LHCN-M2 (cell line): ENCODE data around the gene GARS1. TPM values are rescaled to one million over a fixed set of nuclear protein-coding genes. Genes with fewer than 3 reads are reported as not detected.
A peak's percentile ranks its signal among the peaks of the same experiment; 100 is the strongest.
"Not testable (repeated sequence)": the region's sequence is repeated elsewhere in the genome, so short reads cannot be mapped to it uniquely, and the experiment has no call there.

Experiments used
- DNase-seq: peaks from one replicate; pipeline ENCODE4 v3.0.0-alpha.2; 2012; ENCODE audit warnings: low read depth
- polyA plus RNA-seq: library from polyadenylated mRNA; unstranded; fragments of >200 nt; gene quantifications from one replicate; pipeline ENCODE4 v1.2.1, GENCODE V29; 2012; ENCODE audit warnings: missing spikeins
- total RNA-seq: library from RNA; depleted of rRNA; stranded (reverse); fragments of >200 nt; gene quantifications from 2 replicates; pipeline ENCODE4 v1.2.3, GENCODE V29; 2014; rRNA removed

The GARS1 gene
- 106 and 137 TPM in 2 replicates for total RNA-seq
- 187 TPM for polyA plus RNA-seq

GRCh38 chr7:30594540-30595435 lies at the start of gene GARS1:
GARS1 (plus strand) TSS chr7:30594878; CDS start chr7:30594922, 44 bp downstream.
- DNase-seq = peak; percentile 91

GRCh38 chr7:30545791-30546555 lies 48.7 kb upstream of the GARS1 start:
- DNase-seq = no peak

DNA sequence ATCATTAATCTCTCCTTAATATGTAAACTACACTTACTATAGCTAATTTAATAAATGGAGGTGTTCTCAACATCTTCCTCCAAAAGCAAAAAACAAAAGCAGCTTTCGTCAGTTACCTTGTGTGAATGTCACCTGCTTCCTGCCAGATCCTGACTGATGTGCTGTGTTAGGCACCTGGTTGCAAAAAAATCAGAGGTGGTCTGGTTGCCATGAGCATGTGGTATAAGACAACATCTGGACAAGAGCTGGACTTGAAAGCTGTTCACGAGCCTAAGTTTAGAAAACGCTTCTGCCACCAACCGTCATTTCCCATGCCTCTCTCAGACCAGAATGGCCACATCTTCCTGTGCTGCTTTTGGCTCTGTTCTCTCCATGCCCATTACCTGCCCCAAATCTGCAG lies 48.1 kb upstream of the GARS1 start:
- DNase-seq = no peak

DNA sequence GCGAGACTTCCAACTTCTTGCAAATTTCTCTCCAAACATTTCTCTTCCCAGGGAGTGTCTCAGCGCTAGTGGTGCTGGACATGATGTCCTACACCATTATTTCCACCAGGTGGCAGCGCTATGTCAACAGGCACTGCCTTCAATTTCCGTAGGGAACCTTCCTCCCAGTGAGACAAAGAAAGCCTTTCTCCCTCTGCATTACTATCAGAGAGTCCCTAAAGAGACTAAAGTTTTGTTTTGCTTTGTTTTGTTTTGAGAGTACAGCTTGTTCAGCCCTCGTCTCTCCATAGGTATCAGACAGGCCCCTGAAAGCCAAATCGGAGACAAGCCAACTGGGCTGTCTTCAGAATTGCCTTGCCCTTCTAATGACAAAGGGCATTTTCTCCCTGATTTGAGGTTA lies 45.8 kb upstream of the GARS1 start:
- DNase-seq = peak; percentile 73

GRCh38 chr7:30549931-30550493 lies 44.7 kb upstream of the GARS1 start:
- DNase-seq = peak; percentile 39

- DNase-seq = no peak
These were observed 42.3 kb upstream of the GARS1 start for GRCh38 chr7:30552330-30552729.

DNA sequence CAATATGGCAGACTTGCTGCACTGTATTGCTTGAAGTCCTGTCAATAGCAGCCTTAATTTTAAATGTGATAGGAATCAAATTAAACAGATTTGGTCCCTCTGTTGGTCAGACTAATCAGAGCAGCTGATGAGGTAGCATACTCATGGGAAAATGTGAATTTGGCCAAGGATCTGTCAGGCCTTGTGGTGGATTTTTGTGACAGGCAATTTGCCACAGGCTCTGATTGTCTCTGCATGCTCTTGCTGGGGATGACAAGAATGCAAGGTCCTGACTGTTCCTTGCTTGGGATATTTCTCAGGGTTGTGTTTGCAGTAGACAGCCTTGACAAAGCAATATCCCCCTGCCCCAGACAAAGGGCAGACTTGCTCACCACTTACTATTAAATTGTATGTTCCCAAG lies 41.5 kb upstream of the GARS1 start:
- no peak for DNase-seq

- no peak for DNase-seq
These were observed 41.1 kb upstream of the GARS1 start for GRCh38 chr7:30553546-30553945.

DNA sequence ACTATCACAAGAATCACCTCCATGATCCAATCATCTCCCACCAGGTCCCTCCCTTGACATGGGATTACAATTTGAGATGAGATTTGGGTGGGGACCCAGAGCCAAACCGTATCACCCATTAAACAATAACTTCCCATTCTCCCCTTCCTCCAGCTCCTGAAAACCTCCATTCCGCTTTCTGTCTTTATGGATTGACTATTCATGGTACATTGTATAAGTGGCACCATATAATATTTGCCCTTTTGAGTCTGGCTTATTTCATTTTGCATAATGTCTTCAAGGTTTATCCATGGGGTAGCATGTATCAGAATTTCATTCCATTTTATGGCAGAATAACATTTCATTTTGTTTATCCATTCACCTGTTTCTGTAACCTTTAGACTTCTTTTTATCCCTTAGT lies 39.2 kb upstream of the GARS1 start:
- no peak for DNase-seq

DNA sequence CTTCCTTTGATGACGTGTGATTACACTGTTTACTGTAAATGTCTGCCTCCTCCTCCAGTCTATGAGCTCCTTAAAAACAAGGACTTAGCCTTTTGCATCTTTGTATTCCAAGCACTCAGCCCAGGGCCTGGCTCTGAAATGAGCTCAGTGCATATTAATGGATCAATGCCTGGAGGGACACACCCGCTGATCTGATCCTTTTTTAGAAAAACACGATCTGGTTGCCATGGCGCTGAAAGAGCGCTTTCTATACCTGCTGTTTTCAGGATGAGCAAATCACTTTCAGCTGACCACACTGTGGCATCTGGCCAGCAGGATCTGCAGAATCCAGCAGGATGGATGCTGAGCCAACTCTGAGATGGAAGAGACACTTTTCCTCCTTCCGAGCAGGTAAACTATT lies 37.8 kb upstream of the GARS1 start:
- DNase-seq = no peak

GRCh38 chr7:30557245-30557644 lies 37.4 kb upstream of the GARS1 start:
- DNase-seq = no peak

DNA sequence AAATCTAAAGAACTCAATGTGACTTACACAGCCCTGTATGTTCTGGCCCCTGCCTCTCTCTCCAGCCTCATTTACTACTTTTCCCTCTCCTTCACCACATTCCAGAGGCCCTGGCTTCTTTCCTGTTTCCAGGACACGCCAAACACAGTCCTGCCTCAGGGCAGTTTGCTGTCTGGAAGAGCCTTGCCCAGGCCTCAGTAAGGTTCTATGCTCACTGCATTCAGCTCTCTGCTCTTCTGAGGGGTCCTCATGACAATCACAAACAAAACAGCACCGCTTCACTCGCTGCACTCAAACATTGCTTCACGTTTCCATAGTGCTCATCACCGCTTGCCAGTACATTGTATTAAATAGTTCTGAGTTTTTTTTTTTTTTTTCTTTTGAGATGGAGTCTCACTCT lies 35.1 kb upstream of the GARS1 start:
- DNase-seq = no peak

GRCh38 chr7:30561389-30561788 lies 33.3 kb upstream of the GARS1 start:
- DNase-seq = no peak

DNA sequence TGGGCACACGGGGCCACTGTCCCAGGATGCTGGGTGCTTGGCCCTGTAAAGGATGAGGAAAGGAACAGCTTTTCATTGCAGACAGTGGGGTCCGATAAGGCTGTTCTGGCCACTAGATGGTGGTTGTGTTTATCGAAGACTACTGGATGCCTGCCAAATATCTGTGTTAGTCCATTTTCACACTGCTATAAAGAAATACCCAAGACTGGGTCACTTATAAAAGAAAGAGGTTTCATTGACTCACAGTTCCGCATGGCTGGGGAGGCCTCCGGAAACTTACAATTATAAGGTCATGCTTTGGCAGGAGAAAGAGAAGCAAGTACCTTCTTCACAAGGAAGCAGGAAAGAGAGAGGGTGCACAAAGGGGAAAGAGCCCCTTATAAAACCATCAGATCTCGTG lies 32.2 kb upstream of the GARS1 start:
- DNase-seq = no peak

GRCh38 chr7:30562909-30563308 lies 31.8 kb upstream of the GARS1 start:
- DNase-seq = no peak

DNA sequence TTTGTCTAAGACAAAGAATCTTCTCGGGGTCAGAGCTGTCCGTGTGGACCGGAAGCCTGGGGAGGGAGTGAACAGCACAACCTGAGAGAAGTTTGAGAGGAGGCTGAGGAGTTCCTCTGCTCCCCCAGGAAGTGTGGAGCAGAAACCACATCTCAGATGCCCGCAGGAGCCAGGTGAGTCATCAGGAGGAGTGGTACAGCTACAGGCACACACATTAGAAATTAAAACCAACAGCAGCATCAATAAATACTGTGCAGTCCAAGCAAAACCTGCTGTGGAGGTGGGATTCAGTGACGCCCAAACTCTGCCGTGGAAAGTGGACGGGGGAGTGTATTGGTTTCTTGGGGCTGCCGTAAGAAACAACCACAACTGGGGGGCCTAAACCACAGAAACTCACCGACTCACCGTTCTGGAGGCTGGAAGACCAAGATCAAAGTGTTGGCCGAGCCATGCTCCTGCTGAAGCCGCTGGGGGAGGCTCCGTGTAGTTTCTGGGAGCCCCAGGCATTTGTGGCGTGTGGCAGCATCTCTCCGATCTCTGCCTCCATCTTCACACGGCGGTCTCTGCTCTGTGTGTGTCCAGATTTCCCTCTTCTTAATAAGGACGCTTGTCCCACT lies 31.2 kb upstream of the GARS1 start:
- peak; percentile 45 for DNase-seq

DNA sequence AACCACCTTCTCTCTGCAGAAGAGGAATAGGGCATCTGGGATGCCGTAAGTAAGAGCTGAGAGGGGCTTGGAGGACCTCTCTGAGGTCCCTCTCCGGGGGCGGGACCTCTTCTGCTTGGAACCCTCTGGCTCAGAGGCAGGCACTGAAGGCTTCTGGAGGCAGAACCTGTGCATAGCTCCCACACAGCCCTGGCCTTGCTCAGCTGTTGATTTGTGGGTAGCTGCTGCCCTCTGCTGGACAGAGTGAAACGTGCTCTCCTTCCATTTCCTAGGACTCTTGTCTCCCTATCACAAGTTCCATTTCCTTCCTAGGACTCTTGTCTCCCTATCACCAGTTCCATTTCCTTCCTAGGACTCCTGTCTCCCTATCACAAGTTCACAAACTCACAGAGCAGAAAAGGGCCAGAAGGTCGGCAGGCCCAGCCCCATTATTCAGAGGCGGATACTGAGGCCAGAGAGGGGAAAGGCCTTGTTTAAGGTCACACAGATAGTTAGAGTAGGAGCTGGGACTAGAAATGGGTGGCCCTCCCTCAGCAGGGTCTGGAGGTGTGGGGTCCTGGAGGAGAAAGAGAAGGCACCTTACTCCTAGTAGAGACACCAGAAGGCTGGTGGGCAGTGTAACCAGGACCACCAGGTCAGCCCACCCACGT lies 30.3 kb upstream of the GARS1 start:
- DNase-seq = peak; percentile 81

DNA sequence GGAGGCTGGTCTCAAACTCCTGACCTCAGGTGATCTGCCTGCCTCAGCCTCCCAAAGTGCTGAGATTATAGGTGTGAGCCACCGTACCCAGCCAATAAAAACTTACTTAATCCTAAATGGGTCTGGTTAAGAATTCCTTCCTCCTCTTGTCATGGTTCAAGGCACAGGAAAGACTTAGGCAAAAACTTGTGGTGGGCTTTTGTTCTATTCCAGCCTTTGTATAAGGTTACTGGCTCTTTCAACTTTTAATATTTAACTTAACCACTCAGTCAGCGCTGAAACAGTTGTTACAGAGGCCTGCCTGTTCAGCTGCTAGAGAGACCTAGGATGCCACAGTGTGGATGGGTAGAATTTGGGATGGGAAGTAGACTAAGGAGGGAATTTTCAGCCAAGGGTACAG lies 28.1 kb upstream of the GARS1 start:
- no peak for DNase-seq

GRCh38 chr7:30567081-30567480 lies 27.6 kb upstream of the GARS1 start:
- no peak for DNase-seq

- not testable (repeated sequence) for DNase-seq
These were observed 24.4 kb upstream of the GARS1 start for GRCh38 chr7:30570238-30570637.

DNA sequence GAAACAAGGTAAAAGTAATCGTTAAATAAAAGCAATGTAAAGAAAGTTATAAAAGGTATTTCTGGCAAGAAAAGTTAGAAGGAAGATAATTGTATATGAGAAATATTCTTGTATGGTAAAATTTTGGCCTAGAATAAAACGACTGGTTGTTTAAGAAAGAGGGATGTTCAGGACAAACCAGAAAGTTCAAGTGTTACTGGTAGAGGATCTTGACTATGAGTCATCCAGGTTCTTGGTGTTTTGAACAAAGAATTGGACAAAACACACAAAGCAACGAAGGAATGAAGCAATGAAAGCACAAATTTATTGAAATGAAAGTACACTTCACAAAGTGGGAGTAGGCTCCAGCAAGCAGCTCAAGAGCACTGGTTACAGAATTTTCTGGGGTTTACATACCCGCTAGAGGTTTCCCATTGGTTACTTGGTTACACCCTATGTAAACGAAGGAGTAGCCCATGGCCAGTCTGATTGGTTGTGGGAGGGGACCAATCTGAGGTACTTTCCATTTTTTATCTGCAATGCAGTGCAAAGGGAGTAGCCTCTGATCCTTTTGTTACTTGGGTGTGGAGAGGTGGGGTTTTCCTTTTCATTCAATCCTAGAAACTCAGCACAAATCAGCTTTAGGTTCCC lies 22.4 kb upstream of the GARS1 start:
- DNase-seq = no peak
